NCI-H526 (cell line): ENCODE data around the gene LYPLA2.
"Not testable (repeated sequence)": the region's sequence is repeated elsewhere in the genome, so short reads cannot be mapped to it uniquely, and the experiment has no call there.

Experiments
- DNase-seq, 2 experiments: peaks; one replicate each; lab custom pipeline; 2025; lab: John Stamatoyannopoulos, UW

The LYPLA2 gene

GRCh38 chr1:23801338-23801748, 10.4 kb downstream of the LYPLA2 start:
- peak in 1 of 2 experiments; percentile 45 for DNase-seq

- no peak for DNase-seq
Observed at GRCh38 chr1:23801876-23802275, 10.9 kb downstream of the LYPLA2 start.

DNA sequence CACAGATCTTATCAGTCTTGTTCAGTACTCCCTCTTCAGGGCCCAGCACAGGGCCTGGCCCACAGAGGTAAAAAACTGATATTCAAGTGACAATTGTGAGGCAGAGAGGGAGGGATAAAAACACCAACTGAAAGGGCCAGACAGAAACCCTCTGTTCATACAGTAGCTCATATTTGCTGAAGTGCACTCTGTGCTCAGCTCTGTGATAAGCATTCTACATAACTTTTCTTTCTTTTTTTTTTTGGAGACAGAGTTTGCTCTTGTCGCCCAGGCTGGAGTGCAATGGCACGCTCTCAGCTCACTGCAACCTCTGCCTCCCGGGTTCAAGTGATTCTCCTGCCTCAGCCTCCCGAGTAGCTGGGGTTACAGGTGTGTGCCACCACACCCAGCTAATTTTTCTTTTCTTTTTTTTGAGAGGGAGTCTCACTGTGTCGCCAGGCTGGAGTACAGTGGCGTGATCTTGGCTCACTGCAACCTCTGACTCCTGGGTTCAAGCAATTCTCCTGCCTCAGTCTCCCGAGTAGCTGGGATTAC, 11.9 kb downstream of the LYPLA2 start:
- DNase-seq = not testable (repeated sequence)

GRCh38 chr1:23803674-23804073, 12.7 kb downstream of the LYPLA2 start:
- no peak for DNase-seq

DNA sequence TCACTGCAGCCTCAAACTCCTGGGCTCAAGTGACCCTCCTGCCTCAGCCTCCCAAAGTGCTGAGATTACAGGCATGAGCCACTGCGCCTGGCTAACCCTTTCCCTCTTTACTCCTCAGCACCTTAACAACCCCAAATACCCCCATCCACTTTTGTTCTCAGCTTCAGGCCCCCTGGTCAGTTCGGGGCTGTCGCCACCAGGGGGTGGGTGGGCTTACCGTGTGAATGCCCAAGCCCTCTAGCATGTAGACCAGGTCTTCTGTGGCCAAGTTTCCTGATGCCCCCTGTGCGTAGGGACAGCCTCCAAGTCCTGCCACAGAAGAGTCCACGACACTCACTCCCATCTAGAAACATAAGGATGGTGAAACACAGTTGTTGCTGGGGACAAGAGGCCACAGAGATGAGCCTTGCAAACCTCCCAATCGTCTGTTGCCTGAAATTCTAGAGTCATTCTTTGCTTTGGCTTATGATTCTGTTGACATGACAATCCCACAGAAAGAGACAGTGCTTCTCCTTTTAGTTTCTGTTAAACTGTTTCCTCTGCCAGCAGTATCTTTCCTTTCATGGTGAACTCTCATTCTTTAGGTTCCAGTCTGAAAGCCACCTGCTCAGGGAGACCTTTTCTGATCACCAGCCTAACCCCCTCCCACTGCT, 13.4 kb downstream of the LYPLA2 start:
- DNase-seq = no peak

DNA sequence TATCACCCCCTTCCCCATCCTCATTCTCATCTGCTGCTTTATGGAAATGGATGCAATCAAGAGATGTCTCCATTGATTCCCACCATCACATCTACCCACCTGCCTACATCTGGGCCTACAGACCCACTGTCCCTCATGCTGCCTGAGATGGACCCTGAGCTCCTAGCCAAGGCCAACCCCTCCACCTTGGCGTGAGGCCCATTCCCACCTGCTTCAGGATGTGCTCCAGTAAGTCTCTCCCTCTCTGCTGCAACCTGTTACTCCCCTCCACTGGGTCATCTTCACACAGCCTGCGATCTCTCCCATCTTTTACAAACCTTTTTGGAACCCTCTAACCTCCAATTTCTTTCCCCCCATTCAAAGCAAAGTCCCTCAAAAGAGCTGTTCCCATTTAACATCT, 14.1 kb downstream of the LYPLA2 start:
- no peak for DNase-seq

DNA sequence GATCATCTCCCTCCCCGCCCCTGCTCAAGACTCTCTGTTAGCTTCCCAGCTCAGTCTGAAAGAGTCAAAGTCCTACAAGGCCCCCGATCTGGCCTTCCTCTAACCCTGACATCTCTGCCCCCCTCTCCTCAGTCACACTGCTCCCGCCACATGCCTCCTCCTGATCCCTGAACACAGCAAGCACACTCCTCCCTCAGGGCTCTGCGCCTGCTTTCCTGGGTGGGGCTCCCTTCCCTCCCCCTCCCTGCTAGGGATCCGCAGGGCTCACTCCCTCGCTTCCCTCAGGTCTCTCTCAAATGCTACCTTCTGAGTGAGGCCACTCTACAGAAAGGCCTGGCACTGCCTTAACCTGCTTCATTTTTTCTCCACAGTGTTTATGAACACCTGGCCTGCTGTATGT, 15.3 kb downstream of the LYPLA2 start:
- DNase-seq = no peak

DNA sequence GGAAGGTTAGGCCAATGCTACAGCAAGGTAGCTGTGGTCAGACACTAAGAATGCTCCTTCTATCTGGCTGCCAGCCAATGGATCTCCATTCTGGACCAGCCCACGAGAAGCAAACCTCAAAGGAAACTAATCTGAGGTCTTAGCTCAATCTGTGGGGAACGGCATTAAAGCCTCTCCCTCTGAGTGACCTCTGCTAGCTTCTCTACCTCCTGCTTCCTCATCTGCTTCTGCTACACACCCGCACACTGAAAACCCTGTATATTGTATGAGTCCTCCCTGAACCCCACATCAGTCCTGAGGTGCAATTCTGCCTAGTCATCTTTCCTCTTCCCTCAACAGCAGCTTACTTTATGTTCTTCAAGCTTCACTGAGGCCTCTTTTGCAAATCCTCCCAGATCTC, 16.5 kb downstream of the LYPLA2 start:
- DNase-seq = no peak

- peak; percentile 55 to 79 for DNase-seq
Observed at GRCh38 chr1:23809751-23810171, 18.8 kb downstream of the LYPLA2 start.

- DNase-seq = peak in 1 of 2 experiments; percentile 57
Observed at GRCh38 chr1:23810818-23811540, 20.0 kb downstream of the LYPLA2 start.

DNA sequence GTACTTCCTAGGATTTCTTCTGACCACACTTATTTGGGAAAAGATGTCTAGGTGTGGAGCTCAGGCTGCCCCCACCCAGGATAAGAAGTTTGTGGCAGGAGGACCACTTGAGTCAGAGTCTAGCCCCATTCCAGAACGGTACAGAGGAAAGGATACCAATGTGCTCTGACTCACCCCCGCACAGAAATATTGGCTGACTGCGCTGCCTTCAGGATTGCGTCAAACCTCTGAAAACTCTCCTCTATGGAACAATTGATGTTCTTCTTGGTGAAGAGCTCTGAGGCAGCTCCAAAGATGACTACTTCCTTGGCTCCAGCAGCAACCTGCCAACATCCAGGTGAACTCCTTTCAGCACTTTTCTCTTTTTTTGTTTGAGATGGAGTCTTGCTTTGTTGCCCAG, 23.1 kb downstream of the LYPLA2 start:
- no peak for DNase-seq

DNA sequence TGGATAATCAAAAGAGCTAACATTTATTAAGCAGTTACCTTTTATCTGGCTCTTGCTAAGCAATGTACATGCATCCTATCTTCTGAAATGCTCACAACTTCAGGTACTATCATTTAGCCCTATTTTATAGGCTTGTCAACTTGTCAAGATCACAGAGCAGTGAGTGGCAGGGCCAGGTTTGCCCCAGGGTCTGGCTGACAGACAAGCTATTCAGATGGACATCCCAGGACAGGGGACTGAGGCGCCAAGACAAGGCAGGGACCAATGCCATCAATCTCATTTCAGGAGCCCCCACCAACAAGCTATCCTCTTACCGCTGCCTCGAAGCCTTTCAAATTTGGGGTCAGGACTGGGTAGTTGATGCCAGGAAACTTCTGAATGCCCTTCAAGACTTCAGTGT, 25.4 kb downstream of the LYPLA2 start:
- no peak for DNase-seq

DNA sequence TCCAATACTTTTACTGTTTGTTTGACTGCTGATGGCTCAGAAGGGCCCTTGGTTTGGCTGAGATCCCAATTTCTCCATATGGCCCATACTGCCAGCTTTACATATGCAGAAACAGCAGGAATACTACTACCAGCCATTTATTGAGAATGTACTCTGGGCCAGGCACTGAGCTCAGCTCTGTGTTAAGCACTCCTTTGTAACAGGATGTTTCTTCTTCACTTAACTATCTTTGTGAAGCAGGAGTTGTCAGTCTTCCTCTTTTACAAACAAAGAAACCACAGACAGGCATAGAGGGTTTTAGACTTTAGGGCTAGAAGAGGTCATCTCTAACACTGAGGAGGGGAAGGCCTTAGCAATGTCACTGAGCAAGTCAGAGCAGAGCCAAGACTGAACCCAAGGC, 26.0 kb downstream of the LYPLA2 start:
- DNase-seq = no peak

GRCh38 chr1:23817633-23818032, 26.7 kb downstream of the LYPLA2 start:
- DNase-seq = no peak

DNA sequence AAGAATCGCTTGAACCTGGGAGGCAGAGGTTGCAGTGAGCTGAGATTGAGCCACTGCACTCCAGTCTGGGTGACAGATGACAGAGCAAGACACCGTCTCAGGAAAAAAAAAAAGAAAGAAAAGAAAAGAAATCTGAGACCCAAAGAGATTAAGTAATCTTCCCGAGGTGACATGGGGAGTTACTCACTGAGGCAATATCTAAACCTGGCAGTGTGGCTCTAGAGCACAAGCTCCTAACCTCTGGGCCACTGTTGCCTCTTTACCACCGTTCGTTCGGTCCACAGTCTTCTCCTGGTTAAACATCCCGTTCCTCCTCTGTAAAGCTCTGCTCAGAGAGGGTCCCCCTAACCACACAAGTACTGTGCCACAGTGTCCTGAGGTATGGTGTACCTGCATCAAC, 32.8 kb downstream of the LYPLA2 start:
- DNase-seq = no peak

DNA sequence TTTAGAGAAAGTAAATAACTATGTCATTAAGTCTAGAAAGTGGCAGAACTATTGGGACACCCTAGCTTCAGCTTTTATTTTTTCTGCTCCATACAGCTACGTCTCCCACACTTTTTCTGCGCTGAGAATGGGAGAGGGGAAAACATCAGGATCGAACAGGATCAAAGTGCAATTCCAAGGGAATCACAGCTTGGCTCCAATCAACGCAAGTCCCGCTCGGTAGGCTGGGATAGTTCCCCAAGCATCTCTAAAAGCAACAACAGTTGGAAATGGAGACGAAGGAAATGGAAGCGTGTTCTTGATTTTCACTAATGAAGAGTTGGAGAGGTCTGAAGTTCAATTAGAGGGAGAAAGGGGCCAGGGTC, 33.7 kb downstream of the LYPLA2 start:
- no peak for DNase-seq

DNA sequence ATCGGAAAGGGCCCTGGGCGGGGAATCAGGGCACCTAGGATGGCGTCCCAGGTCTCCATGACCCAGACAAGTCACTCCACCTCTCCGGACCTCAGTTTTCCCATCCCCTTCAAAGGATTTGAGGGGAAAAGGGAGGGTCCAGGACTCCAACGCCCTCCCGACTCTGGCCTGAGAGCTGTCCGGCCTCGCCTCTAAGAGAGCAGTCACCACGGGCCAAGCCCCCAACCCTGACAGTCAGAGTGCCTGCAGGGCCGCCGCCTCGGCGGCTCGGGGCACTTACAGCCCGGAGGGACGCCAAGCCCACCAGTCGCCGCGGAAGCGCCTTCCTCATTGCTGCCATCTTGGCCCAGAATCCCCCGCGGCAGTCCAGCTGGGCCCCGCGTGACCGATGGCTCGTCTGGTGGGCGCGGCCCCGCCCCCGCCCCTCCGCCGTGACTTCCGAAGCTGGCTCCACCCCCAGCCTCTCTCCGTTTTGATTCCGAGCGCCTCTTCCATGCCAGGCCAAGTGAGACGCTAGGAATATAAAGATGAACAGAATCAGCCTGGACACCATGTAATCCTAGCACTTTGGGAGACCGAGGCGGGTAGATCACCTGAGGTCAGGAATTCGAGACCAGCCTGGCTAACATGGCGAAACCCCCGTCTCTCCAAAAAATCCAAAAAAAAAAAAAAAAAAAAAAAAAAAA, 34.3 kb downstream of the LYPLA2 start, which contains the start of gene HMGCL:
Gene HMGCL, minus strand, starts transcription at position 354 of the 686 bp plus-strand sequence. Its CDS starts 14 bp downstream, at position 340.
- peak; percentile 82 to 95 for DNase-seq

DNA sequence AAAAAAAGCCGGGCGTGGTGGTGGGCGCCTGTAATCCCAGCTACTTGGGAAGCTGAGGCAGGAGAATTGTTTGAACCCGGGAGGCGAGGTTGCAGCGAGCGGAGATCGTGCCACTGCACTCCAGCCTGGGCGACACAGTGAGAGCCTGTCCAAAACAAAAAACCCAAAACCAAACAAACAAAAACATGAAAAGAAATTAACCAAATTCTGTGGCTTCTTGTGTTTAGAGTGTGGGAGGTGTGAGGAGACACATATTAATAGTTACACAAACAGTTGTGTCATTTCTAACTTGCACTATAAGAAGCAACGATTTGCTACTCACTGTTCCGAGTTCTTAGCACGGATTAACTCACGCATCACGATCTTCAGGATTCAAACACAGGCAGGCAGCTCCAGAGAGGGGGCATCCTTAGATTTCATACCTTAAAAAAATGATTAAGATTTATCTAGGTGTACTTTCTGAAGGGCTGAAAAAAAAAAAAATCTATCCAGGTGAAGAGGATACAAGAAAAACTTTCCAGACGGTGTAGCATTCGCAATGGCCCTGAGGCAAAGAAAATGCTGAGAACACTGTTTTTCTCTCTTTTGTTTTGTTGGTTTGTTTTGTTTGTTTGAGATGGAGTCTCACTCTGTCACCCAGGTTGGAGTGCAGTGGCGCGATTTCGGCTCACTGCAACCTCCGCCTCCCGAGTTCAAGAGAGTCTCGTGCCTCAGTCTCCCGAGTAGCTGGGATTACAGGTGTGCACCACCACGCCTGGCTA, 35.0 kb downstream of the LYPLA2 start:
- peak in 1 of 2 experiments; percentile 14 for DNase-seq

DNA sequence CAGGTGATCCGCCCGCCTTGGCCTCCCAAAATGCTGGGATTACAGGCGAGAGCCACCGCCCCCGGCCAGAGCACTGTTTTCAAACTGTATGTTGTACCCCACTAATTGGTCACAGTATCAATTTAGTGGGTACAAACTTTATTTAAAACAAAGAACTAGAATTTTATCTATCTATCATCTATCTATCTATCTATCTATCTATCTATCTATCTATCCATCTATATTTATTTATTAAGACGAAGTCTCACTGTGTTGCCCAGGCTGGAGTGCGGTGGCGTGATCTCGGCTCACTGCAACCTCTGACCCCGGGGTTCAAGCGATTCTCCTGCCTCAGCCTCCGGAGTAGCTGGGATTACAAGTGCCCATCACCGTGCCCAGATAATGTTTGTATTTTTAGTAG, 35.6 kb downstream of the LYPLA2 start:
- DNase-seq = not testable (repeated sequence)

DNA sequence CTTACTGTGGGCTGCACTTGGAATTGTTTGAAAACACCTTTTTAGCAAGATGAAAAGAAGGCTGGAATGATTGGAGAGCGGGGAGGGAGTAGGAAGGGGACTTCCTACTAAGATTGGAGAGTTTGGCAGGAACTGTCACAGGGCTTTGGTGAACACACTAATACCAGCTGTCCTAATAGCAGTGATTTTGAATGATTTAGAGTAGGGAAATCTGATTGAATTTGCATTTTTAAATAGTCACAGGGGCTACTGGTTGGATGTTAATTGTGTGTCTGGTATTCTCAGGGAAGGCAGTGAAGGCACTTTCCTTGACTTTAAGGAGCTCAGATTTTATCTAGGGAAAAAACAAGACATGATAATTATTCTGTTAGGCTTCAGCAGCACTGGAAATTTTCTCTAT, 36.8 kb downstream of the LYPLA2 start:
- no peak for DNase-seq

DNA sequence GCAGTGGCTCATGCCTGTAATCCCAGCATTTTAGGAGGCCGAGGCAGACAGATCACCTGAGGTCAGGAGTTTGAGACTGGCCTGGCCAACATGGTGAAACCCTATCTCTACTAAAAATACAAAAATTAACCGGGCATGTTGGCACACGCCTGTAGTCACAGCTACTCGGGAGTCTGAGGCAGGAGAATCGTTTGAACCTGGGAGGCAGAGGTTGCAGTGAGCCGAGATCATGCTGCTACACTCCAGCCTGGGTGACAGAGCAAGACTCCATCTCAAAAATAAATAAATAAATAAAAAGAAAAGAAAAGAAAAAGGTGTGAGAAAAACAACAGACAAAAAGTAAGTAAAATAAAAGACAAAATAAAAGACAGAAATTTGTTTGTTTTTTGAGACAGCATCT, 43.2 kb downstream of the LYPLA2 start:
- DNase-seq = not testable (repeated sequence)

- DNase-seq = no peak
Observed at GRCh38 chr1:23836037-23836436, 45.1 kb downstream of the LYPLA2 start.
